HTERT RPE-1 (cell line): Measurements from ENCODE around the gene DNM1.
"Not testable (repeated sequence)": the region's sequence is repeated elsewhere in the genome, so short reads cannot be mapped to it uniquely, and the experiment has no call there.

Experiments
- in situ Hi-C: fragments of 300-500 bp; cut with MboI; formaldehyde crosslinking; loops from 4 replicates; pipeline ENCODE4 v1.14.3; 2020; ENCODE audit warnings: low sequenced_read_pairs

Gene DNM1

GRCh38 chr9:128175726-128176125 lies 27.5 kb upstream of the DNM1 start:
- in situ Hi-C loops: no loop called here

- in situ Hi-C loops: no loop called here
These were observed 24.3 kb upstream of the DNM1 start for GRCh38 chr9:128178806-128179431.

DNA sequence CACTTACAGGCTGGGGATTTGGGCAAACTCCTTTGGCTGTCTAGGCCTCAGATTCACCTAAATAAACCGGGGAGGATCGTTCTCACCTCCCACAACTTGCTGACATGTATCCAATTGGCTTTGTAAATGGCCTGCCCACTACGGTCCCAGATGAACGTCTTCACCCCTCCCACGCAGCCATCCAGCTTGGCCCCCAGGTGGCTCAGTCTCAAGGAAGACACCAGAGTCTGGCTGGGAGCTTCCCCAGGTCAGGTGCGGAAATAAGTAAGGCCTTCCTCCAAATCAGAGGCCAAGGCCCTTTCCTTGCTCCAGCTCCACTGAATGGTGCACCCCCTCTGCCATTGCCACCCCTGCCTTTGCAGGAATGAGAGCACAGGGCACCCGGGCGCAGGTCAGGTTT lies 23.2 kb upstream of the DNM1 start:
- in situ Hi-C loops: no loop called here

GRCh38 chr9:128180447-128180846 lies 22.7 kb upstream of the DNM1 start:
- in situ Hi-C loops: no loop called here

- in situ Hi-C loops: not testable (repeated sequence)
These were observed 21.7 kb upstream of the DNM1 start for GRCh38 chr9:128181480-128181879.

GRCh38 chr9:128182893-128183588 lies 20.1 kb upstream of the DNM1 start:
- in situ Hi-C loops: no loop called here

GRCh38 chr9:128185979-128186965 lies 16.9 kb upstream of the DNM1 start:
- in situ Hi-C loops: no loop called here

DNA sequence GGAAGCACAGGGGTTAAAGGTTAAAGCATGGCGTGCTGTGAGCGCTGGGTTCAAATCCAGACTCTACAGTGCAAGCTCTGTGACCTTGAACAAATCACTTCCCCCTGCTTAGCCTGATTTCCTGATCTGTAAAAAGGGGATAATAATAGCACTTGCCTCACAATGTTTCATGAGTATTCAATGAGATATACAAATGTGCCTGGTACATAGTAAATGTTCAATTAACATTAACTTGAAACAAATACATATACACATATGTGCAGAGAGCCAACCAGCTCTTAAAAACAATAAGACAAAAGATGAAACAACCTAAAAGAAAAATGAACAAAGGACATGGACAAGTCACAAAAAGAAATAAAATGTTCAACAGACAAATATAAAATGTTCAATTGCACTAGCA lies 15.8 kb upstream of the DNM1 start:
- in situ Hi-C loops: no loop called here

DNA sequence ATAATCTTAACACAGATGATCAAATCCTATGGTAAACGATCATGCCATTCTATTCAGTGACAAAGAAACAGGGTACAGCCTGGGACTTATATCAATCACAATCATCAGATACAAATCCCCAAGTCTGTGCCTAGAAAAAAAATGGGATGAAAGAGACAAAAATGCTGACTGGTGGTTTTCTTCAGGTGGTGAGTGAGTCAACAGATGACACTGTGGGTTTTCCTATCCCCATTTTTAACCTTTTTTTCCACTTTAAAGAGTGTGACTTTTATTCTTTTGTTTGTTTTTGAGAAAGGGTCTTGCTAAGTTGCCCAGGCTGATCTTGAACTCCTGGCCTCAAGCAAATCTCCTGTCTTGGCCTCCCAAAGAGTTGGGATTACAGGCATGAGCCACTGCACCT lies 15.0 kb upstream of the DNM1 start:
- in situ Hi-C loops: no loop called here

- in situ Hi-C loops: no loop called here
These were observed 13.2 kb upstream of the DNM1 start for GRCh38 chr9:128190013-128190412.

DNA sequence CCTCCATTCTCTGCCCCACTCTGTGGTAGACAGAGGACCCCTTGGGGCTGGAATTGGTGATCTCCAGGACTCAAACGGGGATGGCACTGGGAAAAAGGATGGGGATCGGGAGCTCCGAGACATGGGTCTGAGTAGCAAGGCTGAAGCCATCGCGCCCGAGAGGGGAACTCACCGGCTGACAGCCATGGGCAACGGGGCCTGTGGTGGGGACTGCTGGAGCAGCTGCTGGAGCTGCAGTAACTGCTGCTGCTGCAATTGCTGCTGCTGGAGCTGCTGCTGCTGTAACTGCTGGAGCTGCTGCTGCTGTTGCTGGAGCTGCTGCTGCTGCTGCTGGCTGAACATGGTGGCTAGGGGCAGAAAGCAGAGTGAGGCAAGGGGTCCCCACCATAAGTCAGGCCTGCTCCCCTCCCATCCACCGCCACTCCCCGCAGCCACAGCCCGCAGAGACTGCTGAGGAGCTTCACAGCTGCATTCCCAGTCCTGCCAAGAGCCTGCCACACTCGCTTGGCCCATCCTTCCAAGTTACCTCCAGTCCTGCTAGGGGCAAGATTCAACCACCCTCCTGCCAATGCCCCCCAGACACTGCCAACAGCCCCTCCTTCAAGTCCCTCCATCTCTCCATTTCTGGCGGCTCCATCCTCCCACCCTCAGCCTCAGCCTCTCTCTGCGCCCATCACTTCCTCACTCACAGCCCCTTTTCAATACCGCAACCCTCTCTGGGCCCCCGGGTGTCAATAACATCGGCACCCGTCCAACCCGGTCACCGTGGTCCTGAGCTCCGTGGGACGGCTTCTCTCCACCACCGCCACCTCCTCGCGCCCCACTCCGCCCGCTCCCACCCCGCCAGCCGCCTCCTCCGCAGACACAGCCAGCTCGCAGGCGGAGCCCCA lies 12.4 kb upstream of the DNM1 start:
- in situ Hi-C loops: no loop called here

- in situ Hi-C loops: no loop called here
These were observed 11.7 kb upstream of the DNM1 start, which contains the start of gene CIZ1 for GRCh38 chr9:128191406-128192046. TSS of gene CIZ1 (minus strand) at chr9:128191572. CDS start at chr9:128190857, 715 bp downstream.

- in situ Hi-C loops: no loop called here
These were observed 10.4 kb upstream of the DNM1 start for GRCh38 chr9:128192601-128193371.

DNA sequence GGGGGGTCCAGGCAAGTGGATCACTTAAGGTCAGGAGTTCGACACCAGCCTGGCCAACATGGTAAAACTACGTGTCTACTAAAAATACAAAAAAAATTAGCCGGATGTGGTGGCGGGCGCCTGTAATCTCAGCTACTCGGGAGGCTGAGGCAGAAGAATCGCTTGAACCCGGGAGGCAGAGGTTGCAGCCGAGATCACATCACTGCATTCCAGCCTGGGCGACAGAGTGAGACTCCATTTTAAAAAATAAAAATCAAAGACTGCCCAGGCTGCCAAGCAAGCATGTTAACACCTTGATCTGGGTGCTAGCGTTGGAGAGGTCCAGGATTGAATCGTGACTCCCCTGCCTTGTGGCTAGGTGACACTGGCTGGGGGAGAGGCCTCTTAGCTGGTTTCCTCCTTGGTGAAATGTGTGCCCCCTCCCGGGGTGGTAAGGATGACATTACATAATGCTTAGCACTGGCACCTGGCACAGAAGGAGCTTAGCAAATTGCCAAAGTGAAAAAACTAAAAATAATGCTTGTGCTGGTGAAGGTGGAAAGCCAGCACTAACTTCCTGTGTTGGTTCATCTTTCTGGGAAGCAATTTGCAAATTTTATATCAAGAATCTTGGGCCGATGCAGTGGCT lies 9.6 kb upstream of the DNM1 start:
- in situ Hi-C loops: no loop called here

GRCh38 chr9:128201441-128202369 lies 1.5 kb upstream of the DNM1 start:
- in situ Hi-C loops: no loop called here

GRCh38 chr9:128202648-128203023 lies 543 bp upstream of the DNM1 start:
- in situ Hi-C loops: no loop called here

DNA sequence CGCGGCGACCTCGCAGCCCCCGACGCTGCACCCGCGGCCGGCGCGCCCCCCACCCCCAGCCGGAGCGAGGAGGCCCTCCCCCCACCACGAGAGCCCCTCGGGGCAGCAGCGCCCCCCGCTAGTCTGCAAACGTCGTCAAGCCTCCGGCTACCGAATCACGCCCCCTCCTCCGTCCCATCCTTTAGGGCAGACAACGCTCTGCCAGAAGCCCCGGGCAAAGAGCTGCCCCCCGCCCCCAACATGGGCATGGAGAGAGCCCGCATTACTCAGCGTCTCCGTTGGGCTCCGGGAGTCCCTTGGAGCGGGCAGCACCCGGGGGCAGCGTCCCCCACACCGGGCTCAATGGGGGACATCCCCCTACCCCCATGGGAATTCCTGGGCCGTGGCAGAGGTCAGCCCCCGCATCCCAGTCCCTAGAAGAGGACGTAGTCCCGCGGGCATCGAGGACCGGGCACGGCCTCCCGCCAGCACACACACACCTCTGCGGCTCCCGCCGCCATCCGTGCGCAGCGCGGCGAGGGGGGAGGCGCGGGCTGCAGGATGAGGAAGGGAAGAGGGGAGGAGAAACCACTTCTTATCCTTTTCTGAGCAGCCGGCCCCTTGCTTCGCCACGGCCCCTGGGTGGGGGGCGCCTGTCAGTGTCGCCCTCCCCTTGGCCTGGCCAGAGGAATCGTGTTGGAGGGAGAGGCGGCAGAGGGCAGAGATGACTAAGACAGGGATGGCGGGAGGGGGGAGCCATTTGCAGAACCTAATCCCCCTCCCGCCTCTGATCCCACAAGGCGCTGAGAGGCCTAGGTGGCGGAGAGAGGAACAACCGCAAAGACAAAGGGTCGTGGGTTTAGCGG lies 750 bp downstream of the DNM1 start:
- in situ Hi-C loops: no loop called here
